GM23338 (cell line): ENCODE results near the gene ANKRD55. TPM values are rescaled to one million over a fixed set of nuclear protein-coding genes. Genes with fewer than 3 reads are reported as not detected.

Experiments used
- ATAC-seq: fragments of 200-7000 bp; cut with Tn5 transposase; 3 replicates; pipeline ENCODE4 v1.9.1; 2020
- DNase-seq: peaks from one replicate; pipeline ENCODE4 v3.0.0-alpha.2; 2015; ENCODE audit warnings: low spot score
- H2AFZ ChIP-seq: fragments of 200-600 bp; sonication (generic); 2 replicates; pipeline ENCODE4 v1.8.0; 2016; ENCODE audit warnings: antibody characterized with exemption, mild to moderate bottlenecking, moderate library complexity
- H3F3A ChIP-seq: fragments of 200-600 bp; sonication (generic); replicated peaks from 2 replicates; pipeline ENCODE4 v1.8.0; 2017; ENCODE audit warnings: antibody characterized with exemption, mixed run types, low read depth
- H3K27ac ChIP-seq: fragments of 200-600 bp; sonication (generic); 2 replicates; pipeline ENCODE4 v1.6.1; 2016; ENCODE audit warnings: low read depth
- H3K27me3 ChIP-seq: fragments of 200-600 bp; sonication (generic); 2 replicates; pipeline ENCODE4 v1.8.0; 2016; ENCODE audit warnings: mild to moderate bottlenecking, mixed run types, moderate library complexity; ENCODE audit not compliant: insufficient read depth
- H3K36me3 ChIP-seq: fragments of 200-600 bp; sonication (generic); 2 replicates; pipeline ENCODE4 v1.8.0; 2016; ENCODE audit warnings: mild to moderate bottlenecking; ENCODE audit not compliant: insufficient read depth
- H3K4me1 ChIP-seq: fragments of 200-600 bp; sonication (generic); 2 replicates; pipeline ENCODE4 v1.8.0; 2016; ENCODE audit warnings: mild to moderate bottlenecking, moderate library complexity; ENCODE audit not compliant: insufficient read depth
- H3K4me2 ChIP-seq: fragments of 200-600 bp; sonication (generic); 2 replicates; pipeline ENCODE4 v1.7.1; 2017; ENCODE audit warnings: mixed run types
- H3K4me3 ChIP-seq: fragments of 200-600 bp; sonication (generic); 2 replicates; pipeline ENCODE4 v1.6.1; 2016; ENCODE audit warnings: mixed run types
- H3K79me2 ChIP-seq: fragments of 200-600 bp; sonication (generic); replicated peaks from 2 replicates; pipeline ENCODE4 v1.8.0; 2017; ENCODE audit warnings: mild to moderate bottlenecking; ENCODE audit not compliant: insufficient read depth
- H3K9me2 ChIP-seq: fragments of 200-600 bp; sonication (generic); 2 replicates; pipeline ENCODE4 v1.8.0; 2017; ENCODE audit not compliant: insufficient read depth
- H4K20me1 ChIP-seq: fragments of 200-600 bp; sonication (generic); replicated peaks from 2 replicates; pipeline ENCODE4 v1.8.0; 2017; ENCODE audit warnings: mild to moderate bottlenecking; ENCODE audit not compliant: insufficient read depth
- H3K27ac Mint-ChIP-seq: 2 replicates; pipeline ENCODE4 v1.8.0; 2020; ENCODE audit warnings: inconsistent platforms, mild to moderate bottlenecking, moderate library complexity, mixed read lengths
- H3K27me3 Mint-ChIP-seq: 3 replicates; pipeline ENCODE4 v1.8.0; 2022; ENCODE audit warnings: low read depth, mild to moderate bottlenecking, moderate library complexity, mixed read lengths, inconsistent platforms; ENCODE audit not compliant: insufficient read depth, poor library complexity
- H3K36me3 Mint-ChIP-seq: 3 replicates; pipeline ENCODE4 v1.8.0; 2021; ENCODE audit warnings: low read depth, mild to moderate bottlenecking, inconsistent platforms, moderate library complexity, mixed read lengths
- H3K4me1 Mint-ChIP-seq: 3 replicates; pipeline ENCODE4 v1.8.0; 2020; ENCODE audit warnings: mild to moderate bottlenecking, inconsistent platforms, mixed read lengths
- H3K4me3 Mint-ChIP-seq: 3 replicates; pipeline ENCODE4 v1.8.0; 2021; ENCODE audit warnings: moderate library complexity, mild to moderate bottlenecking, inconsistent platforms, mixed read lengths
- H3K9me3 Mint-ChIP-seq: 3 replicates; pipeline ENCODE4 v1.8.0; 2020; ENCODE audit warnings: moderate library complexity, mild to moderate bottlenecking, inconsistent platforms, mixed read lengths
- CREB1 ChIP-seq: fragments of 250-450 bp; sonication (Bioruptor Pico); IDR thresholded peaks from 2 replicates; pipeline ENCODE4 v1.5.0; 2020; ENCODE audit warnings: low read depth, mild to moderate bottlenecking, moderate library complexity
- EZH2phosphoT487 ChIP-seq: fragments of 200-600 bp; sonication (generic); IDR thresholded peaks from one replicate; pipeline ENCODE4 v1.8.1; 2018; ENCODE audit warnings: antibody characterized with exemption; ENCODE audit not compliant: unreplicated experiment
- JUNB ChIP-seq: IDR thresholded peaks from one replicate; pipeline ENCODE4 v1.6.1; 2016; ENCODE audit warnings: antibody characterized with exemption; ENCODE audit not compliant: unreplicated experiment
- POLR2AphosphoS5 ChIP-seq: IDR thresholded peaks from 2 replicates; pipeline ENCODE4 v1.6.1; 2016; ENCODE audit warnings: antibody characterized with exemption, low read depth
- ZNF114 ChIP-seq: fragments of 250-450 bp; sonication (Bioruptor Pico); IDR thresholded peaks from 2 replicates; pipeline ENCODE4 v1.5.0; 2020; ENCODE audit warnings: mild to moderate bottlenecking, moderate library complexity
- ZNF331 ChIP-seq: fragments of 250-450 bp; sonication (Bioruptor Pico); IDR thresholded peaks from 2 replicates; pipeline ENCODE4 v1.5.0; 2020; ENCODE audit warnings: low read depth, mild to moderate bottlenecking, moderate library complexity
- polyA plus RNA-seq: library from polyadenylated mRNA; unstranded; fragments of >200 nt; fragmentation: Nextera tagmentation; extraction: Ambion mirVana; gene quantifications from 2 replicates; pipeline ENCODE4 v1.2.1, GENCODE V29; 2016
- total RNA-seq: library from RNA; depleted of rRNA; stranded (reverse); fragments of >200 nt; shearing (Covaris generic); gene quantifications from 2 replicates; pipeline ENCODE4 v1.2.3, GENCODE V29; 2014
- TF ChIP-seq, protein P1 (sequence below): IDR thresholded peaks from 2 replicates; pipeline ENCODE4 v1.6.1; 2016; ENCODE audit warnings: antibody characterized with exemption
- TF ChIP-seq, protein P2 (sequence below): fragments of 250-450 bp; sonication (Bioruptor Pico); IDR thresholded peaks from 2 replicates; pipeline ENCODE4 v1.5.0; 2020; ENCODE audit warnings: mild to moderate bottlenecking, moderate library complexity

The ANKRD55 gene
- total and polyA plus RNA-seq, 2 experiments from 2014 or later = not detected

DNA sequence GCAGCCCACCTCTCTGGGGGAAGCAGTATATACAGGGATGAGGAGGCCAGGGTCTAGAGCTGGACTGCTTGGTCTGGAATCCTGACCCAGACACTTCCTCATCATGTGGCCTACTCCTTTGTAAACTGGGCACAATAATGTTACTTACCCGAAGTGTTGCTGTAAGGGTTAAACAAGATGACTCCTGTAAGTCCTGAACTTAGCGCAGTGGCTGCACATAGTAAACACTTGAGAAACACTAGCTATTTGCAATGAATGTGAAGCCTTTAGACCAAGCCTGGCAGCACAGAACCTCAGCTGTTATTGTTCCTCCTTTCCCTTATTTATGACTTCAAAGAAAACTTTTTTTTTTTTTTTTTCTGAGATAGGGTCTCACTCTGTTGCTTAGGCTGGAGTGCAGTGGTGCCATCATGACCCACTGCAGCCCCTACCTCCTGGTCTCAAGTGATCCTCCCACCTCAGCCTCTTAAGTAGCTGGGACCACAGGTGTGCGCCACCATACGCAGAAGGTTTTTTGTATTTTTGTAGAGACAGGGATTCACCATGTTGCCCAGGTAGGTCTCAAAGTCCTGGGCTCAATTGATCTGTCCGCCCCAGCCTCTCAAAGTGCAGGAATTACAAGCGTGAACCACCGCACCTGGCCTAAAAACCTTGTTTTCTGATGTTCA, 142.2 kb downstream of the ANKRD55 start:
- no peaks in the 10 kb centered on the region for H3K36me3 ChIP-seq
- no peak for TF ChIP-seq EZH2phosphoT487
- no peak for TF ChIP-seq ZNF331 (CRISPR knock-in tag)
- no peak for TF ChIP-seq ZNF114 (CRISPR knock-in tag)
- TF ChIP-seq, protein P1, sequence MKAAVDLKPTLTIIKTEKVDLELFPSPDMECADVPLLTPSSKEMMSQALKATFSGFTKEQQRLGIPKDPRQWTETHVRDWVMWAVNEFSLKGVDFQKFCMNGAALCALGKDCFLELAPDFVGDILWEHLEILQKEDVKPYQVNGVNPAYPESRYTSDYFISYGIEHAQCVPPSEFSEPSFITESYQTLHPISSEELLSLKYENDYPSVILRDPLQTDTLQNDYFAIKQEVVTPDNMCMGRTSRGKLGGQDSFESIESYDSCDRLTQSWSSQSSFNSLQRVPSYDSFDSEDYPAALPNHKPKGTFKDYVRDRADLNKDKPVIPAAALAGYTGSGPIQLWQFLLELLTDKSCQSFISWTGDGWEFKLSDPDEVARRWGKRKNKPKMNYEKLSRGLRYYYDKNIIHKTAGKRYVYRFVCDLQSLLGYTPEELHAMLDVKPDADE = no peak
- TF ChIP-seq, protein P2, sequence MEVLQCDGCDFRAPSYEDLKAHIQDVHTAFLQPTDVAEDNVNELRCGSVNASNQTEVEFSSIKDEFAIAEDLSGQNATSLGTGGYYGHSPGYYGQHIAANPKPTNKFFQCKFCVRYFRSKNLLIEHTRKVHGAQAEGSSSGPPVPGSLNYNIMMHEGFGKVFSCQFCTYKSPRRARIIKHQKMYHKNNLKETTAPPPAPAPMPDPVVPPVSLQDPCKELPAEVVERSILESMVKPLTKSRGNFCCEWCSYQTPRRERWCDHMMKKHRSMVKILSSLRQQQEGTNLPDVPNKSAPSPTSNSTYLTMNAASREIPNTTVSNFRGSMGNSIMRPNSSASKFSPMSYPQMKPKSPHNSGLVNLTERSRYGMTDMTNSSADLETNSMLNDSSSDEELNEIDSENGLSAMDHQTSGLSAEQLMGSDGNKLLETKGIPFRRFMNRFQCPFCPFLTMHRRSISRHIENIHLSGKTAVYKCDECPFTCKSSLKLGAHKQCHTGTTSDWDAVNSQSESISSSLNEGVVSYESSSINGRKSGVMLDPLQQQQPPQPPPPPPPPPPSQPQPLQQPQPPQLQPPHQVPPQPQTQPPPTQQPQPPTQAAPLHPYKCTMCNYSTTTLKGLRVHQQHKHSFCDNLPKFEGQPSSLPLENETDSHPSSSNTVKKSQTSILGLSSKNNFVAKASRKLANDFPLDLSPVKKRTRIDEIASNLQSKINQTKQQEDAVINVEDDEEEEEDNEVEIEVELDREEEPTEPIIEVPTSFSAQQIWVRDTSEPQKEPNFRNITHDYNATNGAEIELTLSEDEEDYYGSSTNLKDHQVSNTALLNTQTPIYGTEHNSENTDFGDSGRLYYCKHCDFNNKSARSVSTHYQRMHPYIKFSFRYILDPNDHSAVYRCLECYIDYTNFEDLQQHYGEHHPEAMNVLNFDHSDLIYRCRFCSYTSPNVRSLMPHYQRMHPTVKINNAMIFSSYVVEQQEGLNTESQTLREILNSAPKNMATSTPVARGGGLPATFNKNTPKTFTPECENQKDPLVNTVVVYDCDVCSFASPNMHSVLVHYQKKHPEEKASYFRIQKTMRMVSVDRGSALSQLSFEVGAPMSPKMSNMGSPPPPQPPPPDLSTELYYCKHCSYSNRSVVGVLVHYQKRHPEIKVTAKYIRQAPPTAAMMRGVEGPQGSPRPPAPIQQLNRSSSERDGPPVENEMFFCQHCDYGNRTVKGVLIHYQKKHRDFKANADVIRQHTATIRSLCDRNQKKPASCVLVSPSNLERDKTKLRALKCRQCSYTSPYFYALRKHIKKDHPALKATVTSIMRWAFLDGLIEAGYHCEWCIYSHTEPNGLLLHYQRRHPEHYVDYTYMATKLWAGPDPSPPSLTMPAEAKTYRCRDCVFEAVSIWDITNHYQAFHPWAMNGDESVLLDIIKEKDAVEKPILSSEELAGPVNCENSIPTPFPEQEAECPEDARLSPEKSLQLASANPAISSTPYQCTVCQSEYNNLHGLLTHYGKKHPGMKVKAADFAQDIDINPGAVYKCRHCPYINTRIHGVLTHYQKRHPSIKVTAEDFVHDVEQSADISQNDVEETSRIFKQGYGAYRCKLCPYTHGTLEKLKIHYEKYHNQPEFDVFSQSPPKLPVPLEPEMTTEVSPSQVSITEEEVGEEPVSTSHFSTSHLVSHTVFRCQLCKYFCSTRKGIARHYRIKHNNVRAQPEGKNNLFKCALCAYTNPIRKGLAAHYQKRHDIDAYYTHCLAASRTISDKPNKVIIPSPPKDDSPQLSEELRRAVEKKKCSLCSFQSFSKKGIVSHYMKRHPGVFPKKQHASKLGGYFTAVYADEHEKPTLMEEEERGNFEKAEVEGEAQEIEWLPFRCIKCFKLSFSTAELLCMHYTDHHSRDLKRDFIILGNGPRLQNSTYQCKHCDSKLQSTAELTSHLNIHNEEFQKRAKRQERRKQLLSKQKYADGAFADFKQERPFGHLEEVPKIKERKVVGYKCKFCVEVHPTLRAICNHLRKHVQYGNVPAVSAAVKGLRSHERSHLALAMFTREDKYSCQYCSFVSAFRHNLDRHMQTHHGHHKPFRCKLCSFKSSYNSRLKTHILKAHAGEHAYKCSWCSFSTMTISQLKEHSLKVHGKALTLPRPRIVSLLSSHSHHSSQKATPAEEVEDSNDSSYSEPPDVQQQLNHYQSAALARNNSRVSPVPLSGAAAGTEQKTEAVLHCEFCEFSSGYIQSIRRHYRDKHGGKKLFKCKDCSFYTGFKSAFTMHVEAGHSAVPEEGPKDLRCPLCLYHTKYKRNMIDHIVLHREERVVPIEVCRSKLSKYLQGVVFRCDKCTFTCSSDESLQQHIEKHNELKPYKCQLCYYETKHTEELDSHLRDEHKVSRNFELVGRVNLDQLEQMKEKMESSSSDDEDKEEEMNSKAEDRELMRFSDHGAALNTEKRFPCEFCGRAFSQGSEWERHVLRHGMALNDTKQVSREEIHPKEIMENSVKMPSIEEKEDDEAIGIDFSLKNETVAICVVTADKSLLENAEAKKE = no peak
- no peak for TF ChIP-seq POLR2AphosphoS5
- no peak for TF ChIP-seq CREB1 (CRISPR knock-in tag)
- TF ChIP-seq JUNB = no peak
- Mint-ChIP-seq H3K4me1 (no peaks in the 10 kb centered on the region), H3K27me3 (peaks cover 5% of the 10 kb centered on the region), H3K27ac (no peak overlapping the region), H3K36me3 (no peaks in the 10 kb centered on the region), H3K4me3 (no peak overlapping the region), H3K9me3 (peaks cover 2% of the 10 kb centered on the region; the same call in 1 of the 3 replicates)
- no peak overlapping the region for H3K4me2 ChIP-seq
- no peaks in the 10 kb centered on the region for H3K4me1 ChIP-seq
- H3K79me2 ChIP-seq = no peaks in the 10 kb centered on the region
- no peaks in the 10 kb centered on the region for H4K20me1 ChIP-seq
- no peaks in the 10 kb centered on the region for H3K27me3 ChIP-seq
- no peak overlapping the region for H3K27ac ChIP-seq
- no peaks in the 10 kb centered on the region for H3K9me2 ChIP-seq
- ATAC-seq (no peak), DNase-seq (no peak)
- H2AFZ ChIP-seq = no peak overlapping the region
- H3F3A ChIP-seq = no peaks in the 10 kb centered on the region
- H3K4me3 ChIP-seq = no peak overlapping the region
